HCT116 (cell line): ENCODE measurements around the gene RBM19.

Experiments used
- ATF3 ChIP-seq: IDR thresholded peaks from 2 replicates; pipeline ENCODE4 v1.6.1; 2012
- CEBPB ChIP-seq: IDR thresholded peaks from 2 replicates; pipeline ENCODE4 v1.6.1; 2012; ENCODE audit warnings: low read depth
- CTCF ChIP-seq, 3 experiments: fragments of 200-600 bp in 1 of 3; sonication (generic) in 1 of 3; IDR thresholded peaks in 2 of 3; conservative IDR thresholded peaks in 1 of 3; 2 replicates each; pipeline ENCODE4 v1.5.1; 2012 to 2017; ENCODE audit warnings: low read depth in 2 of 3, low read length in 2 of 3, antibody characterized with exemption in 1 of 3, borderline replicate concordance in 1 of 3, control low read depth in 1 of 3, mild to moderate bottlenecking in 1 of 3, mixed read lengths in 1 of 3, mixed run types in 1 of 3, moderate library complexity in 1 of 3; ENCODE audit not compliant: insufficient read depth in 1 of 3
- EGR1 ChIP-seq: IDR thresholded peaks from 2 replicates; pipeline ENCODE4 v1.6.1; 2012; ENCODE audit warnings: low read depth
- EZH2 ChIP-seq: fragments of 200-600 bp; sonication (generic); IDR thresholded peaks from 2 replicates; pipeline ENCODE4 v1.6.1; 2017; ENCODE audit warnings: antibody characterized with exemption, mixed run types
- RAD21 ChIP-seq: IDR thresholded peaks from 2 replicates; pipeline ENCODE4 v1.6.1; 2012; ENCODE audit warnings: low read depth, mild to moderate bottlenecking
- REST ChIP-seq: IDR thresholded peaks from 2 replicates; pipeline ENCODE4 v1.6.1; 2012; ENCODE audit warnings: low read depth
- SP1 ChIP-seq: IDR thresholded peaks from 2 replicates; pipeline ENCODE4 v1.6.1; 2012; ENCODE audit warnings: low read depth
- SRF ChIP-seq: IDR thresholded peaks from 2 replicates; pipeline ENCODE4 v1.6.1; 2012; ENCODE audit warnings: low read depth
- TCF7L2 ChIP-seq: IDR thresholded peaks from 2 replicates; pipeline ENCODE4 v1.7.0; 2011; ENCODE audit warnings: borderline replicate concordance, inconsistent platforms; ENCODE audit not compliant: insufficient read depth, insufficient read length; ENCODE audit errors: extremely low read depth

- TF ChIP-seq RAD21 (no peak), SP1 (no peak), EGR1 (no peak), ATF3 (no peak), CTCF (IDR thresholded peaks at IDR 0.05 in 2 of 3, conservative IDR thresholded peaks at IDR 0.05 in 1 of 3; ENCODE audit: borderline replicate concordance in 1 of 3, insufficient read depth in 1 of 3, low read depth in 2 of 3, low read length in 2 of 3) (no peak), REST (no peak), SRF (no peak), EZH2 (no peak), TCF7L2 (no peak), CEBPB (no peak)
Measured at GRCh38 chr12:113866496-113866895, 99.6 kb downstream of the RBM19 start.
